ENCODE measurements around the gene PACRG. TPM values are rescaled to one million over a fixed set of nuclear protein-coding genes. Genes with fewer than 3 reads are reported as not detected.

PACRG gene
- total and polyA plus RNA-seq, 12 donors = 2.1 to 34.6 (median 10.0) TPM

- intact Hi-C loops (cut with DNase I) = no loop called here
- no peaks in the 10 kb centered on the region for H3K9me3 ChIP-seq
- no peak for TF ChIP-seq CTCF (IDR thresholded peaks at IDR 0.05)
- DNase-seq (no peak), ATAC-seq (no peak)
- no peaks in the 10 kb centered on the region for H3K4me1 ChIP-seq
- WGBS, 2 donors = 75 to 82% methylated on average over 4 of the region's 4 CpGs
- H3K27ac ChIP-seq = no peak overlapping the region
- H3K36me3 ChIP-seq = no peaks in the 10 kb centered on the region
- no peaks in the 10 kb centered on the region for H3K27me3 ChIP-seq
- no peak overlapping the region for H3K4me3 ChIP-seq
Observed at GRCh38 chr6:163146036-163146435, 418.3 kb downstream of the PACRG start.

- Histone ChIP-seq H3K27me3 (no peaks in the 10 kb centered on the region), H3K36me3 (no peaks in the 10 kb centered on the region), H3K4me3 (no peak overlapping the region), H3K9me3 (no peaks in the 10 kb centered on the region), H3K27ac (no peak overlapping the region), H3K4me1 (no peaks in the 10 kb centered on the region)
- no peak for ATAC-seq
- DNase-seq = no peak
- 75 to 80% methylated on average over 4 of the region's 4 CpGs for WGBS, 2 donors
- intact Hi-C loops (cut with DNase I) = no loop called here
- no peak for TF ChIP-seq CTCF (IDR thresholded peaks at IDR 0.05)
Observed at GRCh38 chr6:163147994-163148393, 420.2 kb downstream of the PACRG start.

GRCh38 chr6:163148451-163149278, 420.9 kb downstream of the PACRG start:
- ATAC-seq = no peak
- 67 to 82% methylated on average over 21 to 24 of the region's 24 CpGs for WGBS, 2 donors
- TF ChIP-seq CTCF (IDR thresholded peaks at IDR 0.05) = no peak
- H3K36me3 ChIP-seq = no peaks in the 10 kb centered on the region
- intact Hi-C loops (cut with DNase I) = no loop called here
- H3K4me1 ChIP-seq = no peaks in the 10 kb centered on the region
- no peak for DNase-seq
- H3K27me3 ChIP-seq = no peaks in the 10 kb centered on the region
- no peak overlapping the region for H3K27ac ChIP-seq
- H3K4me3 ChIP-seq = no peak overlapping the region
- no peaks in the 10 kb centered on the region for H3K9me3 ChIP-seq

- Histone ChIP-seq H3K9me3 (no peaks in the 10 kb centered on the region), H3K4me3 (no peak overlapping the region), H3K27ac (no peak overlapping the region), H3K36me3 (no peaks in the 10 kb centered on the region), H3K4me1 (no peaks in the 10 kb centered on the region), H3K27me3 (no peaks in the 10 kb centered on the region)
- DNase-seq = no peak
- TF ChIP-seq CTCF (IDR thresholded peaks at IDR 0.05) = no peak
- 75 to 89% methylated on average over 35 of the region's 35 CpGs for WGBS, 2 donors
- peak in 1 of 8 donors; percentile 25 for ATAC-seq
- intact Hi-C loops (cut with DNase I) = no loop called here
Observed at GRCh38 chr6:163149279-163149848, 421.6 kb downstream of the PACRG start.

Data from heart right ventricle (tissue), 16 donors.